Measurements from ENCODE around the gene RASSF4. TPM values are rescaled to one million over a fixed set of nuclear protein-coding genes. Genes with fewer than 3 reads are reported as not detected.

Gene RASSF4
- total RNA-seq, 1 donor from 2014 or later = 2.5 TPM

GRCh38 chr10:44922796-44923545 is 36.6 kb upstream of the RASSF4 start:
- Mint-ChIP-seq H3K27ac (no peak overlapping the region), H3K9me3 (no peaks in the 10 kb centered on the region), H3K4me1 (ENCODE audit: low read depth) (no peaks in the 10 kb centered on the region), H3K4me3 (no peak overlapping the region), H3K36me3 (ENCODE audit: low read depth) (no peaks in the 10 kb centered on the region), H3K27me3 (ENCODE audit: insufficient read depth) (peaks cover 11% of the 10 kb centered on the region)
- intact Hi-C loops (cut with micrococcal nuclease) = no loop called here
- no peak for DNase-seq (ENCODE audit: low spot score)

DNA sequence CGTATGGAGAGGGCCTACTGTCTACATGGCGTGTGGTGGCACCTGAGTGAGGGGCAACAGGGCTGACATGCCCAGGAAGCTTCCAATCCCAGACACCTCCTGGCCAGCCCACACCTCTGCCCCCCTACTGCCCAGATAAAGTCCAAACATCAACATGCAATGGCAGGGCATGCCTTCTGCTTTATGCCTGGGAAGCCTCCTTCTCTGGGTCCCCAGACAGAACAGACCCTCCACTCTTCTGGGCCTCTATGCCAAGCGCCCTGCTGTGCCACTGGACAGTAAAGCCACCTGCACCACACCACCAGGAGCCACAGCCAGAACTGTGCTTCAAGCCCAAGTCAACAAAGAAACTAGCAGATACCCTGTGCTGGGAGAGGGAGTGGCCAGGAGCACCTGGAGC is 36.0 kb upstream of the RASSF4 start:
- no peak for DNase-seq (ENCODE audit: low spot score)
- intact Hi-C loops (cut with micrococcal nuclease) = no loop called here
- H3K9me3 Mint-ChIP-seq = no peaks in the 10 kb centered on the region
- H3K27me3 Mint-ChIP-seq (ENCODE audit: insufficient read depth) = peaks cover 10% of the 10 kb centered on the region
- H3K27ac Mint-ChIP-seq = no peak overlapping the region
- H3K36me3 Mint-ChIP-seq (ENCODE audit: low read depth) = no peaks in the 10 kb centered on the region
- H3K4me1 Mint-ChIP-seq (ENCODE audit: low read depth) = no peaks in the 10 kb centered on the region
- H3K4me3 Mint-ChIP-seq = no peak overlapping the region

DNA sequence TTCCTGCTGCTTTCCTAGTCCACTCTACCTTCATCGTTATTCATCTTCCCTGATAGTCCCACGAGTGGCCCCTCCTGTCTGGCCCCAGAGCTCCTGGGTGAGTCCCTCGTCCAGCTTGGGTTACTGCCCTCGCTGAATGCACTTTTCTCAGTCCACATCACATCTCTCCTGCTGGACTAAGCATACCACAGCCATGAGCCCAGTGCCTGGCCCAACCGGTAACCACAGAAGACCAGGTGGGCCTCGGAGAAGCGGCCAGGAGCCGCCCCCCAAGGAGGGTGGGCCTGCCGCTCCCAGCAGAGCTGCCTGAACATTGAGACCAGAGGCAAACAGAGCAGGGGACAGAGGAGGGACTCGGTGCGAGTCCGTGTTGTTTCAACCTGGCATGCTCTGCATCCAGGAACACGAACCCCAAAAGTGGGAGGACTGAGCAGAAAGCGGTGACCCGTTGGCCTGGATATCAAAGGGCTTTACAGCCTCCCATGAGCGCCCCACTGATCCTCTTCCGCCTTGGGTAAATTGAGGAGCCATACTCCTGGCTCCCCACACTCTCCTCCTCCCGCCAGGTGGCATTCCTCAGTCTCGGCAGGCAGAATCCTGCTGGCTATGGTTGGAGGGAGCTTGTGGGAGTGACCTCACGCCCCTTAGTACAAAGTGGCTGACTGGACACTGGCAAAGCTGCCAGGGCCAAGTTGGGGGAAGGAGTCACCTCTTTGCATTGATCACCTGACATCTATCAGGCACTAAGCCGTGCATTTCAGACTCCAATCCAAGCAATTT is 35.2 kb upstream of the RASSF4 start:
- Mint-ChIP-seq H3K36me3 (ENCODE audit: low read depth) (no peaks in the 10 kb centered on the region), H3K4me1 (ENCODE audit: low read depth) (no peaks in the 10 kb centered on the region), H3K9me3 (no peaks in the 10 kb centered on the region), H3K27me3 (ENCODE audit: insufficient read depth) (peaks cover 4% of the 10 kb centered on the region), H3K4me3 (no peak overlapping the region), H3K27ac (no peak overlapping the region)
- intact Hi-C loops (cut with micrococcal nuclease) = no loop called here
- DNase-seq (ENCODE audit: low spot score) = no peak

DNA sequence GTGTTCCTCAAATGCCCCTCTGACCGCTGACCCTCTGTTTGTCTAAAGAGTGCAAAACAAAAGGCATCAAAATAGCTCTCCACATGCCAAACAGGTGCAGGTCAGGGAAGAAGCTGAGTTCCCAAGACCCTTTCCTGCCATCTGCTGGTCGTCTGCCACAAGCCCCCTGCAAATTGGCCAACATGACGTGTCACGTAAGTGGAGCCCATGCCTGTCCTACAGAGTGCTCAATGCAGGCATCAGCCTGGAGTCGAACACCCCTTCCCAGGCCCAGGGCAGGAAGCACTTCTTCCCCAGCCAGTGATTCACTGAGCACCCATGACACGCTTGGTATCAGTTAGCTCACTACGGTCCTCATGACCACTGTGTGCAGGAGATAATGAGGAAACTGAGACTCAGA is 34.4 kb upstream of the RASSF4 start:
- DNase-seq (ENCODE audit: low spot score) = no peak
- Mint-ChIP-seq H3K36me3 (ENCODE audit: low read depth) (no peaks in the 10 kb centered on the region), H3K27me3 (ENCODE audit: insufficient read depth) (peaks cover 4% of the 10 kb centered on the region), H3K4me3 (no peak overlapping the region), H3K27ac (no peak overlapping the region), H3K4me1 (ENCODE audit: low read depth) (no peaks in the 10 kb centered on the region), H3K9me3 (no peaks in the 10 kb centered on the region)
- intact Hi-C loops (cut with micrococcal nuclease) = no loop called here

DNA sequence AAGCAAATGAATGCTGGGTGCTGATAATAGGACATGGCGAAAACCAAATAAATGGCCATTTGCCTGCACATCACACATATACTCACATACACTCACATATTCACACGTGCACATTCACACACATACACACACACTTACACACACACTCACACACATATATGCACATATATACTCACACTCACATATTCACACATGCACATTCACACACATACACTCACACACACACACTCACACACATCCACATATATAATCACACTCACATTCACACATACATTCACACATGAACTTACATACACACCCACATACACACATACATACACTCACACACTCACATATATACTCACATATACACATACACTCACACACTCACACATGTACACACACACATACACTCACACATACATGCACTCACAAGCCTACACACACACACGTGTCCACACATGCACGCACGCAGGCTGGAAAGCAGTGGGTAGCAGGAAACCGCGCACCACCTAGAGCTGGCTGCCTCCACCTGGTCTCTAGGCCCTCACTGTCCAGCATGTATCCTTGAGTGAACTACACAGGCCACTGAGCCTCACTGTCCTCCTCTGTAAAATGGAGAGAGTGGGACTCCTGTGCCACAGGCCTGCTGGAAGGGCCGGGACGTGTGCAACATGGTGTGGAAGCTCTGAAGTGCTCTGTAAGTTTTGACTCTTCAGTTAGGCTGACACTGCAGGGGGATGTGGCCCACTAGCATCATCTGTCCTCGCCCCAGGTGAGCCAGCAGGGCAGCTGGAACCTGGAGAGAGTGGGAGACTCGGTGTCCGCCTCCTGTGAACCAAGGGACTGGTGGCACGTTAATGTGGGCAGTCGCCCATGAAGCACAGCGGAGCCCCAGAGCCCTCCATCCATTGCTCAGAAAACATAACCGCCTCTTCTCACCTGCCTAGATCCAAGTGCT is 33.5 kb upstream of the RASSF4 start:
- DNase-seq (ENCODE audit: low spot score) = no peak
- Mint-ChIP-seq H3K4me1 (ENCODE audit: low read depth) (no peaks in the 10 kb centered on the region), H3K9me3 (no peaks in the 10 kb centered on the region), H3K27me3 (ENCODE audit: insufficient read depth) (peaks cover 3% of the 10 kb centered on the region), H3K27ac (no peak overlapping the region), H3K4me3 (no peak overlapping the region), H3K36me3 (ENCODE audit: low read depth) (no peaks in the 10 kb centered on the region)
- intact Hi-C loops (cut with micrococcal nuclease) = no loop called here

- Mint-ChIP-seq H3K27ac (no peak overlapping the region), H3K27me3 (ENCODE audit: insufficient read depth) (peaks cover 2% of the 10 kb centered on the region), H3K4me3 (no peak overlapping the region), H3K9me3 (no peaks in the 10 kb centered on the region), H3K4me1 (ENCODE audit: low read depth) (no peaks in the 10 kb centered on the region), H3K36me3 (ENCODE audit: low read depth) (no peaks in the 10 kb centered on the region)
- no peak for DNase-seq (ENCODE audit: low spot score)
- intact Hi-C loops (cut with micrococcal nuclease) = no loop called here
Measured at GRCh38 chr10:44926751-44927351, 32.8 kb upstream of the RASSF4 start.

DNA sequence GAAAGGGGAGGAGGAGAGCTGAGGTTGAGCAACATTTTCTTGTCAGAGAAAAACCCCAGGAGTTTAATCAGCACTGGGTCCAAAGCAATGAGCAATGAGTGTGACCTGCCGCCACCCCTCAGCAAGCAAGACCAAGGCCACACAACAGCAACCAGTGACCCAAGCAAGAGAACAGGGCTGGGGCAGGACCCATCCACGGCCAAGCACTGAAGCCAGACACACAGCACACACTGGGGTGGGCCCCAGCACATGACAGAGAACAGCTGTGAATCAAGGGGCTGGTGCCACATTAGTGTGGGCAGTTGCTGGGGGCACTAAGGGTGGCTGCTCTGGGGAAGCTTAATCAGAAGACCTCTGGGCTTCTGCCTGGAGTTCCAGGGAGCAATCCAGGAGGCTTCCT is 32.2 kb upstream of the RASSF4 start:
- H3K4me3 Mint-ChIP-seq = no peak overlapping the region
- intact Hi-C loops (cut with micrococcal nuclease) = no loop called here
- peaks cover 4% of the 10 kb centered on the region for H3K27me3 Mint-ChIP-seq (ENCODE audit: insufficient read depth)
- H3K36me3 Mint-ChIP-seq (ENCODE audit: low read depth) = no peaks in the 10 kb centered on the region
- no peak overlapping the region for H3K27ac Mint-ChIP-seq
- no peak for DNase-seq (ENCODE audit: low spot score)
- no peaks in the 10 kb centered on the region for H3K4me1 Mint-ChIP-seq (ENCODE audit: low read depth)
- H3K9me3 Mint-ChIP-seq = no peaks in the 10 kb centered on the region

GRCh38 chr10:44928462-44928861 is 31.1 kb upstream of the RASSF4 start:
- no peak overlapping the region for H3K4me3 Mint-ChIP-seq
- H3K9me3 Mint-ChIP-seq = no peaks in the 10 kb centered on the region
- no peak for DNase-seq (ENCODE audit: low spot score)
- intact Hi-C loops (cut with micrococcal nuclease) = no loop called here
- H3K27ac Mint-ChIP-seq = no peak overlapping the region
- H3K4me1 Mint-ChIP-seq (ENCODE audit: low read depth) = peaks cover 6% of the 10 kb centered on the region
- H3K36me3 Mint-ChIP-seq (ENCODE audit: low read depth) = no peaks in the 10 kb centered on the region
- H3K27me3 Mint-ChIP-seq (ENCODE audit: insufficient read depth) = peaks cover 4% of the 10 kb centered on the region

GRCh38 chr10:44929356-44930255 is 30.0 kb upstream of the RASSF4 start:
- Mint-ChIP-seq H3K27ac (no peak overlapping the region), H3K9me3 (no peaks in the 10 kb centered on the region), H3K4me3 (no peak overlapping the region), H3K27me3 (ENCODE audit: insufficient read depth) (peaks cover 2% of the 10 kb centered on the region), H3K36me3 (ENCODE audit: low read depth) (no peaks in the 10 kb centered on the region), H3K4me1 (ENCODE audit: low read depth) (peaks cover 6% of the 10 kb centered on the region)
- intact Hi-C loops (cut with micrococcal nuclease) = loop anchor here (10.0 kb wide), 1 partner anchor 305 kb away; no protein-coding TSS in a partner anchor
- DNase-seq (ENCODE audit: low spot score) = no peak

DNA sequence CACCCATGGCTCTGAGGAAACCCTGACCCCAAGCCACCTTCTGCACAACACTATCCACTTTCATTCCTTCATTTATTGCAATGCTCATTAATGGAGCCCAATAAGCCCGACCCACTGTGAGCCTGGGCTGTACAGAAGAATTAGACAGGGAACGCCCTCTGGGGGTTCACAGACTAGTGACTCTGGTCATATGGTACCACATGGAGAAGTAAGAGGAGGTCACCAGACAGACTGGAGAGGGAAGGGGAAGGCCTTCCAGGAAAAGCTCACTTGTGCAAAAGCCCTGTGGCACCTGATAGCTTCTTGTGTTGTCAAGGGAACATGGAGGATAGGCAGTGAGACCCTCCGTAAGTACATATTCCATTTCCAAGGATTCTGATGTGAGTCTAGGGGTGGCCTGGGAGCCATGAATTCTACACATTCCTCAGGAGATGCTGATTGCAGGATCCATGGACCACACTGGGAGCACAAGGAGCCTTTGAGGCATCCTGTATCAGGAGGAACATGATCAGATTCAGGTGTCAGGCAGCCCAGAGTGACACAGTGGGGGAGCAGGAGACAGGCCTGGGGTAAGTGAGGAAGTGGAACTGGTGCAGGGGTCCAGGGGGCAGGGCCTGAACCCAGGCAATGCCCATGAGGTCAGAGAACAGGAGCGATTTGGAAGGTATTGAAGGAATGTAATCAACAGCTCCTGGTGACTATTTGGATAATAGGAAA is 28.5 kb upstream of the RASSF4 start:
- no peak overlapping the region for H3K27ac Mint-ChIP-seq
- no peaks in the 10 kb centered on the region for H3K36me3 Mint-ChIP-seq (ENCODE audit: low read depth)
- H3K27me3 Mint-ChIP-seq (ENCODE audit: insufficient read depth) = peaks cover 2% of the 10 kb centered on the region
- no peak overlapping the region for H3K4me3 Mint-ChIP-seq
- H3K4me1 Mint-ChIP-seq (ENCODE audit: low read depth) = peaks cover 11% of the 10 kb centered on the region
- no peaks in the 10 kb centered on the region for H3K9me3 Mint-ChIP-seq
- DNase-seq (ENCODE audit: low spot score) = no peak
- intact Hi-C loops (cut with micrococcal nuclease) = loop anchor here (10.0 kb wide), 1 partner anchor 304 kb away; no protein-coding TSS in a partner anchor
